ENCODE data around the gene OR2L13.

GRCh38 chr1:248094884-248095283, at the start of gene OR2L13:
- TF ChIP-seq JUN (CRISPR knock-in tag; IDR thresholded peaks at IDR 0.05) (no peak), CTCF (IDR thresholded peaks at IDR 0.05) (no peak), CREB1 (CRISPR knock-in tag; IDR thresholded peaks at IDR 0.05) (no peak), USF2 (CRISPR knock-in tag; IDR thresholded peaks at IDR 0.05) (no peak), ATF2 (CRISPR knock-in tag; IDR thresholded peaks at IDR 0.05; ENCODE audit: borderline replicate concordance, low read depth) (no peak), FOXJ3 (CRISPR knock-in tag; IDR thresholded peaks at IDR 0.05; ENCODE audit: borderline replicate concordance) (no peak), FOXP1 (CRISPR knock-in tag; IDR thresholded peaks at IDR 0.05; ENCODE audit: borderline replicate concordance) (no peak), ZNF232 (CRISPR knock-in tag; IDR thresholded peaks at IDR 0.05) (no peak)
